ENCODE measurements around the gene LRP6.

- TF ChIP-seq GATA2 (IDR thresholded peaks at IDR 0.05; ENCODE audit: low read depth, low read length) (no peak), GATA3 (IDR thresholded peaks at IDR 0.05; ENCODE audit: low read depth, low read length) (no peak)
These were observed 1.1 kb downstream of the LRP6 start for GRCh38 chr12:12265571-12266388.

Data from SH-SY5Y (cell line).